Prostate gland (tissue), 2 donors: ENCODE data around the gene FBXO33.

Experiments
- CTCF ChIP-seq, 4 experiments: fragments of 200-600 bp in 2 of 4; fragments of 450-650 bp in 2 of 4; sonication (generic) in 2 of 4; IDR thresholded peaks; 1 replicate in 3 of 4; 2 replicates in 1 of 4; pipeline ENCODE4 v1.5.1; 2016 to 2019; ENCODE audit warnings: antibody characterized with exemption in 4 of 4, mild to moderate bottlenecking in 2 of 4, moderate library complexity in 2 of 4
- POLR2A ChIP-seq: fragments of 450-650 bp; IDR thresholded peaks from one replicate; pipeline ENCODE4 v1.6.1; 2016; ENCODE audit warnings: antibody characterized with exemption, mild to moderate bottlenecking
- POLR2AphosphoS5 ChIP-seq: sonication (generic); formaldehyde crosslinking; IDR thresholded peaks from one replicate; pipeline ENCODE4 v1.6.1; 2017; ENCODE audit warnings: antibody characterized with exemption

GRCh38 chr14:39472078-39472477 lies 39.8 kb upstream of the FBXO33 start:
- TF ChIP-seq CTCF (IDR thresholded peaks at IDR 0.05) (no peak), POLR2A (no peak), POLR2AphosphoS5 (no peak)
